CD4-positive, alpha-beta T cell treated with Interleukin-1 beta for 1 hour (primary cell): Measurements from ENCODE around the gene PNKP.

Source experiments
- DNase-seq, 2 donors: peaks; one replicate each; pipeline ENCODE4 v3.0.0-alpha.2; 2020 to 2022

Gene PNKP

DNA sequence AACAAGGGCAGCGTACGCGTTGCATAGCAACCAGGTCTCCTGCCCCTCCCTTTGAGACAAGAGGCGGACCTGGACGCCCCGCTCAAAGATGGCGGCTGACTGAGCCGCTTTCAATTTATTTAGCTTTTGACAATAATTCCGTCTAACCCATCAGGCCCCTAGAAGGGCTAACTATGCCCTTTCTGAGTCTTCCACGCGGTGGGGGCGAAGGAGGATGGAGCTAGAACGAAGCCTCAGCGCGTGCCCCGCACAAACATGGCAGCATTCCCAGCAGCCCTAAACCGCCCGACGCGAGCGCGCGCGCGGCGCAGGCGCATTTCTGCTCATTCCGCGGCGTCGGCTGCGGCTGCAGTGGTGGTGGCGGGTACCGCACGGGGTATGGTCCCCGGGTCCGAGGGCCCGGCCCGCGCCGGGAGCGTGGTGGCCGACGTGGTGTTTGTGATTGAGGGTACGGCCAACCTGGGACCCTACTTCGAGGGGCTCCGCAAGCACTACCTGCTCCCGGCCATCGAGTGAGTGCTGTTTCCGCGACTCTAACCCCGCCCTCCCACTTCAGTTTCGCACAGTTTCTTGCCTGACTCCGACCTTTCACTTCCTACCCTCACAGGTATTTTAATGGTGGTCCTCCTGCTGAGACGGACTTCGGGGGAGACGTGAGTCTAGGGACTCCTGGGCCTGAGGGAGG, 49.3 kb downstream of the PNKP start, which contains the start of gene MED25:
TSS of gene MED25 (plus strand) at position 326 of the 685 bp plus-strand sequence. CDS start at position 379, 53 bp downstream.
- peak; percentile 90 to 91 for DNase-seq

DNA sequence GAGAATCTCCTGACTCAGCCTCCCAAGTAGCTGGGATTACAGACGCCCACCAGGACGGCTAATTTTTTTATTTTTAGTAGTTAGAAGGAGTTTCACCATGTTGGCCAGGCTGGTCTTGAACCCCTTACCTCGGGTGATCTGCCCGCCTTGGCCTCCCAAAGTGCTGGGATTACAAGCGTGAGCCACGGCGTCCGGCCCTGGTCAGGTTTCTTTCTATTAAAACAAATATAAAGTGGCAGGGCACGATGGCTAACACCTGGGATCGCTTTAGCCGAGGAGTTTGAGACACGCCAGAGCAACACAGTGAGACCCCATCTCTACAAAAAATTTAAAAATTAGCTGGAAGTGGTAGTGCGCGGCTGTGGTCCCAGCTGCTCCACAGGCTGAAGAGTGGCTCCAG, 50.8 kb downstream of the PNKP start:
- DNase-seq = no peak

DNA sequence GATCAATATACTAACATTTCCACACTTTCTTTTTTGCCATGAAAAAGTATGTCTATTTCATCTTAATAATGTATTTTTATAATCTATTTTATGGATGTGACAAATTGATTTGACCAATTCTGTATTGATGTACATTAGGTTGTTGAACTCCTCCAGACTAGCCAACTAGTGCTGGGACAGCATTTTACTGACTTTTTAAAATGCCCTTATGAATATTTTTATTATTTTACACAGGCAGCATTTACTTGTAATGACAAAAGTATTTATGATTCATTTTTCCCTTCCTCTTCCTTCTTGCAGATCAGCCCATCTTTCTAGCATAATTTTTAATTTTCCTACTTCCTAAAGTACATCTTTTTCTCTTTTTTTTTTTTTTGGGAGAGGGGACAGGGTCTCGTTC, 53.4 kb downstream of the PNKP start:
- no peak for DNase-seq

DNA sequence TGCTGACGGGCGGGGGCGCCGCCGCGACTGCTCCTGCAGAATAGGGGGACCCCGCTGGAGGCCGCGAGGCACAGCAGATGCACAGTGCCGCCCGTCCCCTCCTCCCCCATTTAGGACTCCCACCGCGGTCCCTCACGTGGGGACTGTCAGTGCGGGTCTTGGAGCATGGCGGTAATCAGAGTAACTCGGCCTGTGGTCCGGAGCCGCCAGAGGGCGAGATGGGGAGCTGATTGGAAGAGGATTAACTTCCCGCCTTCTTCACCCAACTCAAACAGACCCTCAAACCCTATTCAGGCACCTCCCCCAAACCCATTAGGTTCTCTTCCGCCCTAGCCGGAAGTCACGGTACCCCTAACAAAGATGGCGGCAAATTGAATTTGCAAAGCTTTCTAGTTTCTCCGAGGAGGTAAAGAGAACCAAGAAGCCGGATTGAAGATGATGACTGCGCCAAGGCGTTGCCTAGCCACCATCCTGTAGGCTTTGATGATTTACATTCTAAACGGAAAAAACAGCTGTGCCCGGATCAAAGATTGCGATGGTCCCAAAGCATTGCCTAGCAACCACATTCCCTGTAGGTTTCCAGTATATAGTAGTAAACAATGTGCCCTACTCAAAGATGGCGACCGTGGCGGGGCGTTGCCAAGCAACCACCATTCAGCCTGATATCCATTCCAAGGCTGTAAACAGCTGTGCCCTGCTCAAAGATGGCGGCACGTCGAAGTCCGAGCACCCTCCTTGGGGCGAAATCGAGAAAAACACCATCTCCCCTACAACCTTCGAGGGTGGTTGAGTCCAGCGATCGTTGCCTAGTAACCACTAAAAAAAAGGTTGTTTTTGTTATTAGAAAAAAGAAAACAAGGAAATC, 54.1 kb downstream of the PNKP start, which contains the start of gene FUZ:
TSS of gene FUZ (minus strand) at position 296 of the 865 bp plus-strand sequence. CDS start at position 110, 186 bp downstream.
- peak; percentile 98 to 99 for DNase-seq

DNA sequence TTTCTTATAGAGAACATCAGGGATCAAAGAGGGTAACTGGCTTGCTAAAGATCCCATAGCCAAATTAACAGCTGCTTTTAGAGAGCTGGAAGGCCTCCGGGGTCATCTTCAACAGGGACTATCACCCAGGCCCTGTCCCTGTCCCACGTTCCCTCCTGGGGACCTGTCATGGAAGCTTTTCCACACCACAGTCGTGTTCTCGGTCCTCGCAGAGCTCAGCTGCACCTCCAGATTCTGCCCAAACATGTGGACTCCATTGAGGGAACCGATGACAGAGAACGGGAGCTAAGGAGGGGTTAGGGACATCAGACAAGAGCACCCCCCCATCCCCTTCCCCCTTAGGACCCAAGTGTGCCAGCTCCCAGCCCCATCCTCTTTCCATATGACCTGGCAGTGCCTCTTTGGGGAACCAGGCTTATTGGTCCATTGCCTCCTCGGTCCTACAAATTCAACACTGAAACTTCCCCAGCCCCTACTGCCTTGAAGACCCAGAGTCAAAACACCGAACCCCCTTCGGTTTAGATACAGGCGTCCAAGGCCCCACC, 54.9 kb downstream of the PNKP start:
- DNase-seq = no peak

DNA sequence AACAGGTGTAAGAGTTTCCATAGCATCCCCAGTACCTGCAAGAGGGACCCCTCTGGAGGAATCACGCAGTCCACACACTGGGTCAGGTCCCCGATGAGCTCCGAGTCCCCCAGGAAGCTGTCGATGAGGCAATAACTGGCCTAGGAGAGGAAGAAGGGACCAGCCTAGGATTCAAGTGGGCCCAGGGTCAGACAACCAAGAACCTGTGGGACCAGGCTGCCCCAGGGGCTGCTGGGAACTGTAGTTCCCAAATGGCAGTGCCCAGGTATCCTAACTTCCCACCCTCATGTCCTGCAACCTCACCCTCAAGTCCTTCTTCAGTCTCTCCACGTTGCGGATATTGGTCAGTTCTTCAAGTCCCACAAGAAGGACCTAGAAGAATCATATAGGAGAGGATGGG, 56.0 kb downstream of the PNKP start:
- DNase-seq = no peak
